Fibroblast of lung (primary cell): Measurements from ENCODE around the gene CABLES2.

Source experiments
- EZH2 ChIP-seq: IDR thresholded peaks from 2 replicates; pipeline ENCODE4 v1.5.1; 2012; ENCODE audit warnings: low read length, control low read depth, mild to moderate bottlenecking; ENCODE audit errors: missing control alignments
- TF ChIP-seq, protein P1 (sequence below), 2 donors: IDR thresholded peaks in 1 of 2; conservative IDR thresholded peaks in 1 of 2; 1 replicate in 1 of 2; 2 replicates in 1 of 2; pipeline ENCODE4 v1.5.1; 2011 to 2012; ENCODE audit warnings: low read length in 2 of 2, control low read depth in 1 of 2, inconsistent platforms in 1 of 2, low read depth in 1 of 2, mild to moderate bottlenecking in 1 of 2

DNA sequence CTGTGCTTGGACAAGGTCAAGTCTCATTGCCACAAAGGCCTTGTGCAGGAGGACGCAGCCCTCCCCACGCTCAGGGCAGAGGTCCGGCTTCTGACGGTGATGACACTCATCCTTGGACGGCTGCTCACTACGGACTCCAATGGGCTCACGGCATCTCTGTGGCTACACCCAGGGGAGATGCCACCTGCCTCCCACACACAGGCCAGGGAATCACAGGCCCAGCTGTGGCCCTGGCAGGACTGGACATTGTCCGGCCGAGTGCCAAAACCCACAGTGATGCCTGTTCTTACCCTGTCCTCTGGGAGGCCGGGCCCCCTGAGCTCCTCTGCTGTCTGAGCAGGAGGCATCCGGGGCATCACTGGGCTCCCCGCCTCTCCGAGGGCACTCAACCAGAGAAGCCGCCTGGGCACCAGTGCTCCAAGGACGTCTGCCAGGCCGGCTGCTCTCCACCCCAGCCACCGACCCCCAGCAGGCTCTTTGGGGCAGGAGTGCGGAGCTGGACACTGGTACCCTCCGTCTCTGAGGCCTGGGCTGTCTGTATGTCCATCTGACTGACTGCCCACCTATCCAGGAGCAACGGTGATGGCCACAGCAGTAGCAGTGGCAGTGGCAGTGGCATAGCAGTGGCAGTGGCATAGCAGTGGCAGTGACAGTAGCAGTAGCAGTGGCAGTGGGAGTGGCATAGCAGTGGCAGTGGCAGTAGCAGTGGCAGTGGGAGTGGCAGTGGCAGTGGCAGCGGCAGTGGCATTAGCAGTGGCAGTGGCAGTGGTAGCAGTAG, 18.4 kb upstream of the CABLES2 start:
- TF ChIP-seq, protein P1, sequence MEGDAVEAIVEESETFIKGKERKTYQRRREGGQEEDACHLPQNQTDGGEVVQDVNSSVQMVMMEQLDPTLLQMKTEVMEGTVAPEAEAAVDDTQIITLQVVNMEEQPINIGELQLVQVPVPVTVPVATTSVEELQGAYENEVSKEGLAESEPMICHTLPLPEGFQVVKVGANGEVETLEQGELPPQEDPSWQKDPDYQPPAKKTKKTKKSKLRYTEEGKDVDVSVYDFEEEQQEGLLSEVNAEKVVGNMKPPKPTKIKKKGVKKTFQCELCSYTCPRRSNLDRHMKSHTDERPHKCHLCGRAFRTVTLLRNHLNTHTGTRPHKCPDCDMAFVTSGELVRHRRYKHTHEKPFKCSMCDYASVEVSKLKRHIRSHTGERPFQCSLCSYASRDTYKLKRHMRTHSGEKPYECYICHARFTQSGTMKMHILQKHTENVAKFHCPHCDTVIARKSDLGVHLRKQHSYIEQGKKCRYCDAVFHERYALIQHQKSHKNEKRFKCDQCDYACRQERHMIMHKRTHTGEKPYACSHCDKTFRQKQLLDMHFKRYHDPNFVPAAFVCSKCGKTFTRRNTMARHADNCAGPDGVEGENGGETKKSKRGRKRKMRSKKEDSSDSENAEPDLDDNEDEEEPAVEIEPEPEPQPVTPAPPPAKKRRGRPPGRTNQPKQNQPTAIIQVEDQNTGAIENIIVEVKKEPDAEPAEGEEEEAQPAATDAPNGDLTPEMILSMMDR (conservative IDR thresholded peaks at IDR 0.05 in 1 of 2, IDR thresholded peaks at IDR 0.05 in 1 of 2; ENCODE audit: low read depth in 1 of 2, low read length in 2 of 2): no peak
- TF ChIP-seq EZH2: no peak
